Measurements from ENCODE around the gene SLC24A3. TPM values are rescaled to one million over a fixed set of nuclear protein-coding genes. Genes with fewer than 3 reads are reported as not detected.
"Not testable (repeated sequence)": the region's sequence is repeated elsewhere in the genome, so short reads cannot be mapped to it uniquely, and the experiment has no call there.

Gene SLC24A3
- total RNA-seq, 6 donors from 2014 or later = 6.3 to 10.8 (median 9.3) TPM

DNA sequence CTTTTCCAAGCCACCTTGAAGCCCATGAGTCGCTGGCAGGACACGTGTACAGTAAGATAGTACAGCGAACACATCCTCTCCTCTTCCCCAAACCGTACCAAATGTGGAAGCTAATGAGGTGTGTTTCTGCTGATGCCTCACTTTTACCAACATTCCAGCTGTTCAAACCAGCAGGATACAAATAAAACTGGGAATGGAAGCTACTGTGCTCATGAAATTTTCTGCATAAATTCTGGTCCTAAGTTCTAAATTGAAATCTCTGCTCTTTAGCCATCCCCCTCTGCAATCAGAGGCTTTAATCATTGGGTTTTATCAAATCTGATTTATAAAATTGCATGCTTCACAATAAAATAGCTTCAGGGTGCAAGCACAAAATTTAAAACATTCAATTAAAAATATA, 463.8 kb downstream of the SLC24A3 start:
- H3K9me3 ChIP-seq = no peaks in the 10 kb centered on the region
- no peak overlapping the region for H3K27ac ChIP-seq
- H3K36me3 ChIP-seq = no peaks in the 10 kb centered on the region
- DNase-seq (no peak), ATAC-seq (ENCODE audit: low FRiP score in 2 of 2) (no peak)
- WGBS, 2 donors = 77 to 85% methylated on average over 4 of the region's 4 CpGs
- H3K27me3 ChIP-seq = no peaks in the 10 kb centered on the region
- no peak overlapping the region for H3K4me3 ChIP-seq
- TF ChIP-seq, protein P1, sequence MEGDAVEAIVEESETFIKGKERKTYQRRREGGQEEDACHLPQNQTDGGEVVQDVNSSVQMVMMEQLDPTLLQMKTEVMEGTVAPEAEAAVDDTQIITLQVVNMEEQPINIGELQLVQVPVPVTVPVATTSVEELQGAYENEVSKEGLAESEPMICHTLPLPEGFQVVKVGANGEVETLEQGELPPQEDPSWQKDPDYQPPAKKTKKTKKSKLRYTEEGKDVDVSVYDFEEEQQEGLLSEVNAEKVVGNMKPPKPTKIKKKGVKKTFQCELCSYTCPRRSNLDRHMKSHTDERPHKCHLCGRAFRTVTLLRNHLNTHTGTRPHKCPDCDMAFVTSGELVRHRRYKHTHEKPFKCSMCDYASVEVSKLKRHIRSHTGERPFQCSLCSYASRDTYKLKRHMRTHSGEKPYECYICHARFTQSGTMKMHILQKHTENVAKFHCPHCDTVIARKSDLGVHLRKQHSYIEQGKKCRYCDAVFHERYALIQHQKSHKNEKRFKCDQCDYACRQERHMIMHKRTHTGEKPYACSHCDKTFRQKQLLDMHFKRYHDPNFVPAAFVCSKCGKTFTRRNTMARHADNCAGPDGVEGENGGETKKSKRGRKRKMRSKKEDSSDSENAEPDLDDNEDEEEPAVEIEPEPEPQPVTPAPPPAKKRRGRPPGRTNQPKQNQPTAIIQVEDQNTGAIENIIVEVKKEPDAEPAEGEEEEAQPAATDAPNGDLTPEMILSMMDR (IDR thresholded peaks at IDR 0.05) = no peak
- TF ChIP-seq EP300 (IDR thresholded peaks at IDR 0.05) = no peak
- TF ChIP-seq POLR2A (IDR thresholded peaks at IDR 0.05) = no peak
- TF ChIP-seq POLR2AphosphoS5 (IDR thresholded peaks at IDR 0.05) = no peak
- no peaks in the 10 kb centered on the region for H3K4me1 ChIP-seq

DNA sequence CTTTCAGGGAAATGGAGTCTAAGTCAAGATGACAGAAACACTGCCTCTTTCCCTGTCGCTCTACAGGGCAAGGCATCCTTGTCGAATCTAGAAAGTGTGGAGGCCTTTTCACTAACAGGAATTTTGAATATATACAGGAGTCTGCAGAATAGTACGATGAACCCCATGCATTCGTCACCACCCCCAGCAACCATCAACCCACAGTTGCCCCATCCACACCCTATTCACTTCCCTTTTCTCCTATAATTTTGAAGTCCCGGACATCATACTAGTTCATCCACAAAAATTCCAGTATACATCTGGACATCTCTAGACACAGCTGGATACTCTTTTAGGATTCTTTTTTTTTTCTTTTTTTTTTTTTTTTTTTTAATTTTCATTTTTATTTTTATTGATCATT, 464.9 kb downstream of the SLC24A3 start:
- Histone ChIP-seq H3K36me3 (no peaks in the 10 kb centered on the region), H3K27ac (no peak overlapping the region), H3K27me3 (no peaks in the 10 kb centered on the region), H3K4me1 (no peaks in the 10 kb centered on the region), H3K4me3 (no peak overlapping the region), H3K9me3 (no peaks in the 10 kb centered on the region)
- no peak for TF ChIP-seq POLR2AphosphoS5 (IDR thresholded peaks at IDR 0.05)
- TF ChIP-seq EP300 (IDR thresholded peaks at IDR 0.05) = no peak
- TF ChIP-seq, protein P1 (IDR thresholded peaks at IDR 0.05) = no peak
- no peak for TF ChIP-seq POLR2A (IDR thresholded peaks at IDR 0.05)
- no peak for DNase-seq
- WGBS, 2 donors = 71 to 73% methylated on average over 5 of the region's 5 CpGs
- peak in 1 of 2 donors; percentile 29 for ATAC-seq (ENCODE audit: low FRiP score in 2 of 2)

DNA sequence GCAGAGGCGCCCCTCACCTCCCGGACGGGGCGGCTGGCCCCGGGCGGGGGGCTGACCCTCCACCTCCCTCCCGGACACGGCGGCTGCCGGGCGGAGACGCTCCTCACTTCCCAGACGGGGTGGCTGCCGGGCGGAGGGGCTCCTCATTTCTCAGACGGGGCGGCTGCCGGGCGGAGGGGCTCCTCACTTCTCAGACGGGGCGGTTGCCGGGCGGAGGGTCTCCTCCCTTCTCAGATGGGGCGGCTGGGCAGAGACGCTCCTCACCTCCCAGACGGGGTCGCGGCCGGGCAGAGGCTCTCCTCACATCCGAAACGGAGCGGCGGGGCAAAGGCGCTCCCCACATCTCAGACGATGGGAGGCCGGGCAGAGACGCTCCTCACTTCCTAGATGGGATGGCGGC, 466.1 kb downstream of the SLC24A3 start:
- not testable (repeated sequence) for H3K9me3 ChIP-seq; H3K27me3 ChIP-seq; ATAC-seq (ENCODE audit: low FRiP score in 2 of 2); H3K4me1 ChIP-seq; H3K36me3 ChIP-seq; H3K4me3 ChIP-seq; H3K27ac ChIP-seq
- peak in 1 of 2 donors; percentile 57 for DNase-seq
- WGBS, 2 donors = 91% methylated on average over 28 of the region's 38 CpGs; no CpG with 5 or more reads in 1 of the 2 donors

DNA sequence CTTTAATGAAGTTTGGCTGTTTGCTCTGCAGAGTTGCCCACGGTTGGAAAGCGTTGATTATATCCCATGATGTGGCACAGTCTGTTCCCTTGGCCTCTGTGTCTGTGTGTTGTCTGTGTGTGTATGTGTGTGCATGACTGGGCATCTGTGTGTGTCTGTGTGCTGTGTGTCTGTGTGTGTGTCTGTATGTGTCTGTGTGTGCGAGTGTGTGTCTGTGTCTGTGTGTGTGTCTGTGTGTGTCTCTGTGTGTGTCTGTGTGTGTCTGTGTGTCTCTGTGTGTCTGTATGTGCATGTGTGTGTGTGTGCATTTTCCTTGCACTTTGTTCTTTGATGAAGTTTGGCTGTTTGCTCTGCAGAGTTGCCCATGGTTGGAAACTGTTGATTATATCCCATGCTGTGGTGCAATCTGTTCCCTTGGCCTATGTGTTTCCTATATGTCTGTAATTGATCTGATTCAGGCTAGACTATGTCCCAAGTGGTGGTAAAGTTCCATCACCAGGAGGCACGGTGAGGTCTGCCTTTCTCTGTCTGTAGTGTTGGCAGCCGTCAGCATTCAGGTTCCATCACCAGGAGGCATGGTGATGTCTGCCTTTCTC, 467.6 kb downstream of the SLC24A3 start:
- Histone ChIP-seq H3K27ac (no peak overlapping the region), H3K4me3 (no peak overlapping the region), H3K4me1 (no peaks in the 10 kb centered on the region), H3K27me3 (no peaks in the 10 kb centered on the region), H3K36me3 (no peaks in the 10 kb centered on the region), H3K9me3 (no peaks in the 10 kb centered on the region)
- TF ChIP-seq EP300 (IDR thresholded peaks at IDR 0.05) = no peak
- TF ChIP-seq, protein P1 (IDR thresholded peaks at IDR 0.05) = no peak
- no peak for TF ChIP-seq POLR2AphosphoS5 (IDR thresholded peaks at IDR 0.05)
- no peak for TF ChIP-seq POLR2A (IDR thresholded peaks at IDR 0.05)
- WGBS, 2 donors = 88 to 90% methylated on average over 4 to 5 of the region's 5 CpGs
- DNase-seq = no peak
- no peak for ATAC-seq (ENCODE audit: low FRiP score in 2 of 2)

DNA sequence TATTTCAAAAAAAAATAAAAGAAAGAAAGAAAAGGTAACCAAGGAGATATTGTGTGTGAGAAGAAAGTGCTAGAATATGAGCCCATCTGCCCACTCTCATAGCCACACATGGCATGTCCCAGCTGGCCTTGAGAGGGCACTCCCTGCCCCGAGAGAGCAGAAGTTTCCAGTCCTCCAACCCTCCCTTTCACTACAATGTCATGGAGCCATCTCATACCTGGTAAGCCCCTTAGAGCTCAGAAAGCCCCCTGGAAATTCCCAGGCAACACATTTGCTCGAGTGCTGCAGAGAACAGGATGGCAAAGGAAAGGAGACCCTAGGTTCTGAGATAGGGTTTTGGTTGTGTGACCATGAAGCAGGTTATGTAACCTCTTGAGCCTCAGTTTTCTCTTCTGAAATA, 469.8 kb downstream of the SLC24A3 start:
- TF ChIP-seq, protein P1 (IDR thresholded peaks at IDR 0.05) = no peak
- no peak for TF ChIP-seq POLR2AphosphoS5 (IDR thresholded peaks at IDR 0.05)
- TF ChIP-seq EP300 (IDR thresholded peaks at IDR 0.05) = no peak
- TF ChIP-seq POLR2A (IDR thresholded peaks at IDR 0.05) = no peak
- no peak for ATAC-seq (ENCODE audit: low FRiP score in 2 of 2)
- 77 to 78% methylated on average over 2 of the region's 2 CpGs for WGBS, 2 donors

More for the DNA sequence above, 469.8 kb downstream of the SLC24A3 start:
- H3K9me3 ChIP-seq = no peaks in the 10 kb centered on the region
- no peaks in the 10 kb centered on the region for H3K4me1 ChIP-seq
- no peak for DNase-seq
- H3K36me3 ChIP-seq = no peaks in the 10 kb centered on the region
- no peaks in the 10 kb centered on the region for H3K27me3 ChIP-seq
- H3K27ac ChIP-seq = no peak overlapping the region
- no peak overlapping the region for H3K4me3 ChIP-seq

Measured in upper lobe of left lung (tissue), 6 donors.